ENCODE results near the gene ROR1.

The ROR1 gene

DNA sequence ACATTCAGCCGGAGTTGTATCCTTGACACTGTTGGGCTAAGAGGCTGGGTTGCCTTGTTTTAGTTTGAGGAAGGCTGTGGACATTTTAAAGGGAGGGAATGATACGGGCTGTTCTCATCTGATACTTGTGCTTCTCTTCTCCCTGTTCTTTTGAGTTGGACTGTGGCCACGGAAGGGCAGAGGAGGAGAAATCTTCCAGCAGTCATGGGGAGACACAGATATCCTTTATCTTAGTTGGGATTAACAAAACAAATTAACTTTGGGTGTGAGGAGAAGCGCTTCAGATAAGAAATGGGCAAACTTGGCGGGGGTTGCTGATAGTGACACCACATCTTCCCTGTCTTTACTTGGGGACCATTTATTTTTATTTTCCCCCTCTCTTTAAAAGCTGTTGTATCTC is 138.8 kb downstream of the ROR1 start:
- DNase-seq (ENCODE audit: low read depth), result no peak

DNA sequence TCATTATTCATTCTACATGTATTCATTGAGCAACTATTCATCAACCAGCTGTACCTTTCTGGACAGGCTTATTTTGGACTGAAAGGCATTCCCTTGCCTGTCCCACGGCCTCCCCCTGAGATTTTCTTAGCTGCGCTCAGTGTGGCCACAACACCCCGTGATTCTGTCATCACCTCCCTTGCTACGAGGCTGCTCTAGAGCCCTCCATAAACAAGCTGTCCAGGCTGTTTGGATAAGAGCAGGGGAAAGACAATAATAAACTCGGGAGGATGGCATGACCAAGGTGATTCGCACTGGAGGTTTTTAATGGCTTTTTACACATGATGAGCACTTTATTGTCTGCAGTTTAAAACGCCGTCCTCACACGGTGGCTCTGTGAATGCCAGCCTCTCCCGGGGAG is 139.7 kb downstream of the ROR1 start:
- DNase-seq (ENCODE audit: low read depth), result no peak

DNA sequence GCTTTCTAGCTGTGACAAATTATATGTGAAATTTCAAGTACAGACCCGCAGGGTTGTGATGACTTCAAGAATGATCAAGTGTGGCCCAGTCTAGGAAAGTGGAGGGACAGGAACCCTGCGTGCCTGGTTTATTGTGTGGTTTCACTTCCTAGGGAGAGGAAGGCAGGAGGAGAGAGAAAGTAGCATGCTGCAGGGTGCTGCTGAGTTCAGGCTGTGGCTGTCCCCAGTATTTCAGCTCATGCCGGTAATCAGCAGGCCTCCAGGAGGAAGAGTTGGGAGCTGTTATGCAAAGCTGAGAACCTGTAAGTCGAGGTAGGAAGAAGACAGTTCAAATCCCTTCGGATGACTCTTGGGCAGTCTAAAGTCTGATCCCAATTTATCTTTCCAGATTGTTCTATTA is 140.4 kb downstream of the ROR1 start:
- DNase-seq (ENCODE audit: low read depth), result no peak

DNA sequence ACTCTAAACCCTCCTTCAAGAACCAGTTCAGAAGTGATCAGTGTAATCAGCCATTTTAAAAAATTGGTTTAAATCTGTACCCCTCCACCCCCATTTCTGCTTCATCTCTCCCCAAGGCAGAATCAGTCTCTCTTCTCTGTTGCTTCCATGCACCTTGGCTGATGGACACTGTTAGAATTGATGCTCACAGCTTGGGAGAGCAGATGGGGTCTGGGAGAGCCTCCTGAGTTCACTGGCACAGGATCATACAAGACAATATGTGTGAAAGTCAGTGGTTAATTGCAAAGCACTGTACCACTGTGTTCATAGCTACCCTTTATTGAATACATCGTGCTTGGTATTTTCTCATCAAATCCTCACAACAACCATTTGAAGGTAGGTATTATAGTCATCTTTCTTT is 140.9 kb downstream of the ROR1 start:
- DNase-seq (ENCODE audit: low read depth), result no peak

DNA sequence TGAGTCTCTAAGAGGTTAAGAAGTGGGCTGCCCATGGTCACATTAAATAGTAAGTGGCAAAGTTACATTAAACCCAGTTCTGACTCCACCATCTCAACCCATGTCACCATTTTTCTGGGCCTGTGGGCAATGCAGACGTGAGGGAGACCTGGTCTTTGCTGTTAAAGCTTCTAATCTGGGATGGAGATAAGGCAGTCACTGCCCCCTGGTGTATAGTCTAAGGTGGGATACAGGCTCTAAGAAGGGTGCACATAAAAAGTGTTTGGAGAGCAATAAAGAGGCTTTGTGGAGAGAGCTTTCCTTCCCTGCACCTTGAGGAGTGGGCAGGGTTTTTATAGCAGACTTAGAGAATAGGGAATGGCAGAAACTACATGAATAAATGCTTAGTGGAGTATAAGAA is 141.3 kb downstream of the ROR1 start:
- DNase-seq (ENCODE audit: low read depth), result no peak

DNA sequence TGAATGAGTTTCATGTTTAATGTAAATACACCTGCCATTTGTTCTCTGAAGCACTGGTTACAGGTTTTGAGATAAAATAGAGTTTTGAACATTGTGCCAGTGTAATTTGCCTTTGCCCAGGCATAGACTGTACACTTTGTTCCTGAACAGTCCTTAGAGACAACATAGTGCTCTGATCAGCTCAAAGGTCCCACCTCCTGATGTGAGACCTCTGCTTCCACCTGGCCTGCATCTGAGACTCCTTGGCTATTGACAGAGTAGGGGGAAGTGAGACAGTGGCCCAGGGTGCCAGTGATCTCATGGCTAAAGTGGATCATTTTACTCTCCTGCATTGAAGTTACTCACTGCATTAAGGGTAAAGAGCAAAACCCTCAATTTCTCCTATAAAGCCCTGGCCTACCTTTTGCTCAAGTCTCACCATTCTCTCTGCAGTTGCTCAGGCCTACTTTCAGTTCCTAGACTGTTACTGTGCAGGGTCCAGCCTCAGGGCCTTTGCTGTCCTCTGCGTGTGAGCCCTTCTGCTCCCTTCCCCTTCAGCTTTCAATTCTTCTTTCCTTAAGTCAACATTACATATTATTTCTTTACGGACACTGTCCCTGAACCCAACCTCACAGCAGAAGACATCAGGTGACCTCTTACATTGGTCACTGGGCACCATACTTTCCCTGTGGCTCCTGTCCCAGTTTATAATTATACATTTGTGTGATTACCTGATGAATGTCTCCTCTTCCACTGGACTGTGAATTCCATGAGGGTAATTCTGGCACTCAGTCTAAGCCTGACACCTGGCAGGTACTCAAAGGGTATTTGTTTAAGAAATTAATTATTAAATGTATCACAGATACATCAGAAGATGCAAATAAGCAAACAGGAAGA is 142.9 kb downstream of the ROR1 start:
- DNase-seq (ENCODE audit: low read depth), result no peak

GRCh38 chr1:63917571-63918417 is 144.0 kb downstream of the ROR1 start:
- DNase-seq (ENCODE audit: low read depth), result no peak

- no peak for DNase-seq (ENCODE audit: low read depth)
Observed at GRCh38 chr1:63918418-63918945, 144.7 kb downstream of the ROR1 start.

DNA sequence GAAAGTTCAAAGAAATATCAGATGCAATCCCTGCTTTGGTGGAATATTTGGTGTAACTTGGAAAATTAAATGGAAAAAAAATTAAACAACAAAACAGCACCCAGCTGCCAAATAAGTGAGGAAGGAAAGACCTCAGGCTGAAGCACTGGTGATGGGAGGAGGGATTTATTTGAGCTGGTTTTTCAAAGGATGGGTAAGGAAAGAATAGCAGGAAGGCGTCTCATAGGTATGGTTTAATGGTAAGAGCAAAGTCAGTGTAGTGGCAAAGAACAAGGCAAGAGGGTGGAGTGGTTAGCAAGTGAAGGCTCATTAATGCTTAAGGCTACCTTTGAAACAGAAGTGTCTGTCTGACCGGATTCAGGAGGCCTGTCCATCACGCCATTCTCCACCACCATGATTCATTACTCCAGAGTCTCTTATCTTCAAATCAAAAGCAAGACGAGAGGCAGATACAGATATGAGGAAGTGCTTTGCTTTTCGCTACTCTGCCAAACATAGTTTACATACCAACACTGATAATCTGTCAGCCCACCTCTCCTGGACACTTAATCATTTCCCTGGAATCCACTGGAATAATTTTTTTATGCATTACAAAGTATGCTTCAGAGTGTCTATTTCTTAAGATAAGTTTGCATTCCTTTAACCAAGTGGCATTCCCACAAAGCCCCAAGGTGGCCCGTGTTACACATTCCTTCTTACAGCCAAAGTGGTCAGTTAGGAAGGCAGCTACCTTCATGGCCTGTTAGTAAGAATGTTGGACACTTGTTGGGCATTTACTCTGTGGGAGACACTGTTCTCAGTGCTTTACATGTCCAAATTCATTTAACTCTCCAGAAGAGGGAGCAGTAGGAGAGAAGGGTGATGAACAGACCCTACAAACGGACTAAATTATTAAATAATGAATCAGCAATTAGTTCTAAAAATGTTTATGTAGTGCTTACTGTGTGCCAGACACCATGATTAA is 146.6 kb downstream of the ROR1 start:
- peak; percentile 97 for DNase-seq (ENCODE audit: low read depth)

- DNase-seq (ENCODE audit: low read depth), result no peak
Observed at GRCh38 chr1:63921359-63921758, 147.5 kb downstream of the ROR1 start.

DNA sequence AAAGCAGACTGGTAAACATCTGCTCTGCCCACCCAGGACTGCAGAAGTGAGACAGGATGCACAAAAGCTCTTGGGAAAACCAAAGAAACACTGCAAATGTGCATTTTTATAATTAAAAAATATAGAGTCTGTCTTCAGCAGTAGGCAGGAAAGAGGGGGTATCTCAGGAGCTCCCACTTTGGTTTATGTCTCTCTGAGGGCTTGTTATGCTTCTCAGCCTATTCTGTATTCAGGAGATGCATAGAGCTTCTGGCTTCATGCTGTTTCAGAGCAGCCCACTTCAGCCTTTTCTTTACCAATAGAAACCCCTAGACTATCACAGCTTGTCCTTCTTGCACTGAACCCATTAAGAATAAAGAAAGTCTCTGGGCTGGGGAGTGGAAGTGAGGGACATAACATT is 148.0 kb downstream of the ROR1 start:
- no peak for DNase-seq (ENCODE audit: low read depth)

- DNase-seq (ENCODE audit: low read depth), result no peak
Observed at GRCh38 chr1:63922848-63923247, 149.0 kb downstream of the ROR1 start.

- no peak for DNase-seq (ENCODE audit: low read depth)
Observed at GRCh38 chr1:63923302-63923701, 149.5 kb downstream of the ROR1 start.

DNA sequence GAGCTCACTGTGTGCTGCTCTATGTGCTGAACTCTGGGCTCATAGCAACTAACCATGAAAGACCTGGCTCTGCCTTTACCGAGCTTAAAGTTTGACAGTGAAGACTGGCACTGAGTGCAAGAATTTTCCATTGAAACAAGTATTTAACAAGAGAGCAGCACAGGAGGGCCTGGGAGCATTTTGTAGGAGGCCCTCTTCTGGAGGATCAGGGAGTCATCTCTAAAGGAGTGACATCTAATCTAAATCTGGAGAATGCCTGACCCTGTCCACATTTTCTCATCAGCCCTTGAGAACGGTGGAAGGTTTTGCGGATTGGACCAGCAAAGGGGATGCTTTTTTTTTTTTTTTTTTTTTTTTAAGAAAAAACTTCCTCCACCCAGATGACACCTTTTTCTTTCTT is 150.8 kb downstream of the ROR1 start:
- no peak for DNase-seq (ENCODE audit: low read depth)

- no peak for DNase-seq (ENCODE audit: low read depth)
Observed at GRCh38 chr1:63928186-63929105, 154.6 kb downstream of the ROR1 start.

DNA sequence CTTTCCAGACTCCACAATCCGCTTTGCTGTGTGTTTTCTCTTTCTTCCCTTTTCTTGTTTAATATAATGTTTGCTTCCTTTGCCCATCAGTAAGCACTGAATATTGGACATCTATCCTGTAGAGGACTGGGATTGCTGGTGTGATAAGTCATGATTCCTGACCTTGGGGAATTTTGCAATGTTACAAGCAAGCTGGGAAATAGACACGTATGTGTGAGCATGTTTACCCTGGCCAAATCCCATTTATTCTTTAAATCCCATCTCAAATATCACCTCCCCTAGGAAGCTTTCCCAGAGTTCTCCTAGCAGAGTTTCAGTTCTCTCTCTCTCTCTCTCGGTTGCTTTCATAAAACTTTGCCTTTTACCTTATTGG is 155.3 kb downstream of the ROR1 start:
- DNase-seq (ENCODE audit: low read depth), result peak; percentile 49

DNA sequence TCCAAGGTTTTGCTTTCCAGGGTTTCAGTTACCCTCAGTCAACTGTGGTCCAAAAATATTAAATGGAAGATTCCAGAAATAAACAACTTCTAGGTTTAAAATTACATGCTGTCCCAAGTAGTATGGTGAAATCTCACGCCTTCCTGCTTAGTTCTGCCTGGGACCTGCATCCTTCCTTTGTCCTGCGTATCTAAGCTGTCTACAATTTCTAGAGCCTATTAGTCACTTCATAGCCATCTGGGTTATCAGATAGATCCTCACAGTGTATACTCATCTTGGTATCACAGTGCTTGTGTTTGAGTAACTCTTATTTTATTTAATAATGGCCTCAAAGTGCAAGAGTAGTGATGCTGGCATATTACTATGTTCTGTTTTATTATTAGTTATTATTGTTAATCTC is 157.7 kb downstream of the ROR1 start:
- DNase-seq (ENCODE audit: low read depth), result peak; percentile 93

DNA sequence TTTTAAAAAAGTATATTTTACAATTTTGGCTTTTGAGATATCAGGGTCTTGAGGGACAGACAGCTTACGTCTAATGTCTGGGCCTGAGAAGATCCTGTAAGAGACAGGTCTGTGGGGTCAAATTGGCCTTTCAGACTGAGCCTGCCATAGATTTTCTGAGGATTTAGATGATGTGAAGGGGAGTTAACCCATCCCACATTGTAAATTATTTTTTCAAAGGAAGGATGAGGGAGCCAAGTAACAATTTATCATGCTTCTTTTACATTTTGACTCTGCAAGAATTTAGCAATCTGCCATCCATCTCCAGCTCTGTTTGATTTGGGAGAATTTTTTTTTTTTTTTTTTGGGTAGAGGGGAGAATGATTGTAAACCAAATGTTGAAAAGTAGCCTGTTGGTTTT is 160.9 kb downstream of the ROR1 start:
- no peak for DNase-seq (ENCODE audit: low read depth)

DNA sequence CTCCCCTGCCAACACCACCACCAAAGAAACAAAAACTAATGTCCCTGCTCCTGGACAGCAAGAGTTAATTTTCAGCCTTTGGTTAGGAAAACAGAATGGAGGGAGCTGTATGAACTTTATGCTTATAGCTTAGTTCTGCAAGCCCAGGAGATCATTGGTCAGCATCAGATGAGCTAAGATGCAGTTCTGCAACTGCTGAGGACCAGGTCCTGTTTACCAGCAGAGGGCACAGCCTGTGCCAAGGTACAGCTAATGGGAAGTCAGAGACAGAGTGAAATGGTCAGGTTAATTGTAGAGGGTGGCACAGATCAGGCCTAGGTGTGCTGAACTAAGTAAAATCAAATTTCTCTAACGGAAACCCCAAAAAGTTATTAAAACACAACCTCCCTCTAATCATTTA is 161.3 kb downstream of the ROR1 start:
- peak; percentile 61 for DNase-seq (ENCODE audit: low read depth)

DNA sequence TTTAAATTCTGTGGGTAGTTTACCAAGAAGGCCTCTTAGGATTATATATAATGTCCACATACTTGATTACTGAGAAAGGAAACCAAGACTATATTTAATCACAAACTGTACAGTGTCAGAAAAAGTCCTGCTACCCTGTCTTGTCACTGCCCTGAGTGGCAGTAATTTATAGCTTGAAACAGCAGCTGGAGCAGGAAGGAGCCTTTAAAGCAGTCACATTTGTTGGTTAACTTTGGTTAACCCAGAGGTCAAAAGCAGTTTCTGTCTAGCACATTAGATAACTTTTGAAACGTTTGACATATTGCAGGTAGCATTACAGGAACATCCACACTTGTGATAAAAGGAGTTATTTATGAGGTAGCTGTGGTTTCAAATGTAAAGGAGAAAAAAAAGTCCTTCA is 161.7 kb downstream of the ROR1 start:
- peak; percentile 56 for DNase-seq (ENCODE audit: low read depth)

- DNase-seq (ENCODE audit: low read depth), result peak; percentile 13
Observed at GRCh38 chr1:63936276-63936675, 162.5 kb downstream of the ROR1 start.
